Femur (tissue), 1 donor: ENCODE results near the gene ZNF330.

ENCODE experiments used
- DNase-seq: peaks from one replicate; pipeline ENCODE4 v3.0.0-alpha.2; 2017

ZNF330 gene

GRCh38 chr4:141238186-141238585 lies 17.5 kb downstream of the ZNF330 start:
- DNase-seq: no peak

GRCh38 chr4:141240259-141240658 lies 19.6 kb downstream of the ZNF330 start:
- DNase-seq: no peak

- DNase-seq: no peak
Observed at GRCh38 chr4:141240671-141241070, 20.0 kb downstream of the ZNF330 start.

- DNase-seq: no peak
Observed at GRCh38 chr4:141241986-141242385, 21.3 kb downstream of the ZNF330 start.

GRCh38 chr4:141244419-141244818 lies 23.7 kb downstream of the ZNF330 start:
- no peak for DNase-seq

GRCh38 chr4:141246243-141246642 lies 25.5 kb downstream of the ZNF330 start:
- DNase-seq: no peak

- DNase-seq: no peak
Observed at GRCh38 chr4:141246683-141247429, 26.2 kb downstream of the ZNF330 start.

- no peak for DNase-seq
Observed at GRCh38 chr4:141247430-141247780, 26.7 kb downstream of the ZNF330 start.

- DNase-seq: no peak
Observed at GRCh38 chr4:141248029-141248428, 27.3 kb downstream of the ZNF330 start.

DNA sequence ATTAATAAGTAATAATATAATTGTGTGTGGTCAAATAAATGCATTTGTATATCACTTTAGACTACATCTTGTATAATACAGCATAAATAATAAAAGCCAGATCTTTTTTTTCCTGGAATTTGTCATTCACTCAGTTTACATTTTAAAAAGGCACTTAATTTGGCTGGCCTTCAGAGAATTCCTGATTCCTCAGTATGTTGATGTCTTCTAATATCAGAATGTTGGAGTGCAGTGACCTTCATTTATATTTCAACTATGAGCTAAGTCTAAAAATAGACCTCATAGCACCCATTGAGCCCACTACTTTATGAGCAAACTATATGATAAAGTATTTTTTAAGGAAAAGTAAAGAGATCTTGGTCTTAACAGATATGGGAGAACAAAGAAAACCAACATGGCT lies 27.8 kb downstream of the ZNF330 start:
- no peak for DNase-seq

- no peak for DNase-seq
Observed at GRCh38 chr4:141254326-141254725, 33.6 kb downstream of the ZNF330 start.

- no peak for DNase-seq
Observed at GRCh38 chr4:141255016-141255415, 34.3 kb downstream of the ZNF330 start.

- DNase-seq: no peak
Observed at GRCh38 chr4:141258558-141258957, 37.9 kb downstream of the ZNF330 start.

DNA sequence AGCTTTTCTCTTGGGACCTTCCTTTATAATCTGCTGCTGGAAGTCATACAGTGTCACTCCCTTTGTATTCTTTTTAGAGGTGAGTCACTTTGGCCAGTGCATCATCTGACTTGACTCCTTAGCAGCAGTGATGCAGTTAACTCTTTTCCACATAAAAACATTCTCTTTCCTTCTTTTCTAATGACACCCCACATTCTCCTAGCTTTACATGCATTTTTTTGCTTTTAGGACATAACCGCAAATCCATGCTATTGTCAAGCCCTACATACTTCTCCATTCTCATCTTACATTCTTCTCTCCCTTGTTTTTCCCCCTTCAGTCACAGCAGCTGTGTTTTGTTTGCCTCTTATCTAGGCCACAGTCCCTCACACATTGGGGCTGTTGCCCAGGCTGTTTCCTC lies 55.1 kb downstream of the ZNF330 start:
- no peak for DNase-seq

GRCh38 chr4:141283152-141283551 lies 62.5 kb downstream of the ZNF330 start:
- DNase-seq: no peak

GRCh38 chr4:141283563-141283962 lies 62.9 kb downstream of the ZNF330 start:
- no peak for DNase-seq
